Hematopoietic multipotent progenitor cell treated with erythropoietin and hydrocortisone succinate and interleukin-3 and kit ligand, for 17 days (in vitro differentiated cells): ENCODE measurements around the gene SYNC.

Experiments
- DNase-seq: peaks from one replicate; pipeline ENCODE4 v3.0.0-alpha.2; 2015; ENCODE audit warnings: low spot score

The SYNC gene

DNA sequence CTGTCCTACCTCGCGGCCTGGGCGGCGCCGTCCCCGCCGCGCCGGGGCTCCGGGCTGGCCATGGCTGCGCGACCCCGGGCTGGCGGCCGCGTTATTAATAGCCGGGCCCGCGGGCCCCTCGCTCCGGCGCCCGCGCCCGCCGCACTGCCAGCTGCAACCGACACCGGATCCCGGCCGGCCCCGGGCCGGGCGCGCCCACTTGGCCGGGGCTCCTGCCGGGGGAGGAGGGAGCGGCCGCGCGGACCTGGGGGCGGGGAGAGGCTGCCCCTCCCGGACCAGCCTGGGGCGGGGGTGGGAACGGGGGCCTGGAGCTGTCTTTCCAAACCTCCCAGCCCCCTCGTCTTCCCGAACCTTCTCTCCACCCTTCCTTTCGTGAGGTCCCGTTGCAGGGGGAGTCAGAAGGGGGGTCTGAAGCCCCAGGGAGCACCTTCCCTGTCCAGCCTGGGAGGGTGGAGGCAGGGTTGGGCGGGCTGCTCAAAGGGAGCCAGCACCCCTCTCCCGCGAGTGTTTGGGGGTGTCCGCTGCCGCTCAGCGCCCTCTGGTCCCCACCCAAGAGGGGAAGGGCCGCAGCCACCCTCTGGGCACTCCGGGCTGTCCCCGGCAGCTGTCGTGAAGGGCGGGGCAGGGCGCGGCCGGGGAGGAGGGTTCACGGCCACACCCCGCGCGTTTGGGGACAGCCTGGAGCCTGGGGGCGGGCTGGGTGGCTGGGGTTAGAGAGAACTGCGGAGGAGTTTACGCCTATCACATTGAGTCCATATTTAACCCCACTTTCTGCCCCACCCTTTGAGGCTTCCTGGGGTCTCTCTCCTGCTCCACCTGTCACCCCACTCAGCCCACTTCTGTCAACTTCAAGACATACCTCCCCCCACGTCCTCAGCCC lies at the start of gene SYNC:
SYNC (minus strand) TSS at position 172 of the 880 bp plus-strand sequence; CDS start at position 62, 110 bp downstream.
- DNase-seq = peak; percentile 65

DNA sequence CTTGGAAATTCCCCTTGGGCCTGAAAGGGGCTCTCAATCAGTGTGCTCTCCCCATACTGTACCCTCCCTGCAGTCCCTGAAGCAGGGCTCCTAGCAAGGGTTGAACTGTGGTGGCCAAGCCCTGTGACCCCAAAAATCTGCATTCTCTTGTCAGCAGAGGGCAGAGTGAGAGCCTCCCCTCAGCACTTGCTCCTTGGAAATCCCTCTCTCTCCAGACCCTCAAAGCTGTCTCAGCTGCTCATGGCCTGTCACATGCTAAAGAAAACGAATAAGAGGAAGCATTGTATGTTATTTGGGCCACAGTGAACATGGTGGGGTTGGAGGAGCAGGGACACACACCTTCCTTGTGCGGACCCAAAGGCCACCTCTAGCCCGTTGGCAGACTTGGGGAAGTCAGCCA lies 47.2 kb upstream of the SYNC start:
- DNase-seq = no peak

DNA sequence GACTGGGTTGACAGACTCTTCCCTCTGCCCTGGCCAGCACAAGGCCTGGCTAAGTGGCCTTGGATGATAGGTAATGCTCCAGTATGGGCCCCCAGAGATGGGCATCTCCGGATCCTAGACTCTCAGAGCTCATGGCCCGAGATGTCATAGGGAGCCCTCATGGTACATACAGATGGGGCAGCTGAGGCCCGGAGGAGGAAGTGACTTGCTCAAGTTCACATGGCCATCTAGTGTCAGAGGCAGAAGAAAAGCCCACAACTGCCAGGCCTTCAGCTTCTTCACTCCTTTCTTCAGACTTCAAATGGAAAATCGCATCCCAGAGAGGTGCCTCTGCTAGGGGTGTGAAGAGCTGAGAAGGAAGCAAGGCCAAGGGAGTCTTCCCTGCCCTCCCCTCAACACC lies 46.8 kb upstream of the SYNC start:
- no peak for DNase-seq

DNA sequence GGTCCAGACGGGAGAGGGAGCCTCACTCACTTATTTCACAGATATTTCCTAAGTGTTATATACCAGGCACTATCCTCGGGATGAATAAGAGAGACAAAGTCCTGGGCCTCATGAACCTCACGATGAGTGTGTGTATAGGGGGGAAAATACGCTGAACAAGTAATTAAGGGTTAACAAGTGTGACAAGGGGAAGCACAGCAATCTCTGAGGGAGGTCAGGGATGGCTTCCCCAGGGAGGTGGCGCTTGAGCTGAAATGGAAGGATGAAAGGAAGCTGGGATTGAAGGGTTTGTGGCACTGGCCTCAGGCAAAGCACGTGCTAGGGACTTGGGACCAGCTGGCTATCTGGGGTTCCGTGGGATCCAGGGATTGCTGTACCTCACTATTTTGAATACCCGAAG lies 46.4 kb upstream of the SYNC start:
- no peak for DNase-seq

DNA sequence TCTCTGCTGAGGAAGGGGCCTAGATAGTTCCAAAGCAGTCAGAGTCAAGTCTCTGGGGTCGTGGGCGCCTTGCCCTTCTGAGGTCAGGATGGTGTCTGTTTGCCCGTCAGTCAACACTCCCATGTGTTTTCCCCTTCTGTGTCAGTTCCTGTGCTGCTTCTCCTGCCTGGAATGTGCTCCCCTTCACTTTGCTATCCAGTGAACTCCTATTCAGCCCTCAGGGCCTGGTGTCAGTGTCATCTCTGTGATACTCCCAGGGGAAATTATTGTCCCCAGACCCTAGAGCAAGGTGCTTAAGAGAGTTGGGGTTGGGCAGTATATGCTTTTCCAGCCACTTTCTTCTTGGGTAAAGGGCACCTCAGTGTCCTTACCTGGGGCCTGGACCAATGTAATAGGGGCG lies 45.8 kb upstream of the SYNC start:
- no peak for DNase-seq

DNA sequence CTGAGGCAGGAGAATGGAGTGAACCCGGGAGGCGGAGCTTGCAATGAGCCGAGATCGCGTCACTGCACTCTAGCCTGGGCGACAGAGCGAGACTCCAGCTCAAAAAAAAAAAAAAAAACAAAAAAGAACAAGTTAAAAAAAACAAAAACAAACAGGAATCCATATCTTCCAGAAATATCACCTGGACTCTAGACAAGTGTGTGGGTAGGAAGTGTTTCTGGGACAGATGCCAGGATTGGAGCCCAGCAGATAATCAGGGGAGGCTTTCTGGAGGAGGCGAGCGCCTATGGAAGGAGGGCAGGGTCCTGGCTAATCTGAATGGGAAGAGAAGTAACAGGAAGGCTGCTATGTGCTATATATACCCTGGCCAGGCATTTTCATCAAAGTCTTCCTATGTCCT lies 43.6 kb upstream of the SYNC start:
- no peak for DNase-seq

DNA sequence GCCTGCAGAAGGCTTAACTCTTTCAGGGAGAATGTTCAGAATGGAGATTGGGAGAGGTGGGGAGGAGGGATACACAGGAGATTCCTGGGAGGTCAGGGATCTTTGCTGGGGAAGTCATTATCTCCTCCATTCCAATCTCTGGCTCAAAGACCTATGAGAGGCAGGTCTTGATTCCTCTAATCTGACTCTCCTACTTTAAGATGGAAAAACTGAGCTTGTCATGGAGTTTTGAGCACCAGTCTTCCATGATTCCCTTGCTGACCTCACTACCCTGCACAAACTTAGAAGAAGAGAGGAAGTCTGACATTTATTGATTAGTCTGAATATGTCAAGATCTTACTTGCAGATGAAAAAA lies 41.5 kb upstream of the SYNC start:
- no peak for DNase-seq

DNA sequence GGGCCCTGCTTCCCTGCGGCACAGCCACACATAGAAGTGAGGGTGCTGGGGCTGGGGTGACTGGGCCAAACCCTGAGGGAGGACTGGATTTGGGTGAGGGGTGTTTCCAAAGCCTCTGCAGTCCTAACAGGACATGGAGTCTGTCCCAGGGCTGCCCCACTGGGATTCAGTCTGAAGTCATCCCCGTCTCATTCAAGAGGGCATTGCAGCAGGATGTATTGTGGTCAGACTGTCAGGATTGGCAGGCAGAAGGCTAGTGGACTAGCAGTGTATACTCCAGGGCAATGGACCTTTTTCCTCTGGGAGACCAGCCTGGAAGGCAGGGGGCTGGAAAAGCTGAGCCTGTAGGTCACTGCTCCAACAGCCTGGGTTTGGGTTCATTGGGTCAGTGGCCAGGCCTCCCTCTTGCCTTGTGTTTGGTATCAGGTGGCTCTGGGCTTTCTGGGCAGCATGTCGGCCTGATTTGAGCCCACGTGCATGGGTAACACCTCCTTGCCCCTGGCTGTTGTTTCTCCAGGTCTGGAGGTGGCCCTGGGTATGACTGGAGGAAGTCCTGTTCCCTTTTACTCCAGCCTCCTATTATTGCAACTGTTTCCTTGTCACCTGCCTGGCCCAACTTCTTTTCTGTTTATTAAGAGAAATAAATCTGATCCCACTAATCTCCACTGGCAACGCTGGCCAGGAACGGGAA lies 41.0 kb upstream of the SYNC start:
- no peak for DNase-seq

DNA sequence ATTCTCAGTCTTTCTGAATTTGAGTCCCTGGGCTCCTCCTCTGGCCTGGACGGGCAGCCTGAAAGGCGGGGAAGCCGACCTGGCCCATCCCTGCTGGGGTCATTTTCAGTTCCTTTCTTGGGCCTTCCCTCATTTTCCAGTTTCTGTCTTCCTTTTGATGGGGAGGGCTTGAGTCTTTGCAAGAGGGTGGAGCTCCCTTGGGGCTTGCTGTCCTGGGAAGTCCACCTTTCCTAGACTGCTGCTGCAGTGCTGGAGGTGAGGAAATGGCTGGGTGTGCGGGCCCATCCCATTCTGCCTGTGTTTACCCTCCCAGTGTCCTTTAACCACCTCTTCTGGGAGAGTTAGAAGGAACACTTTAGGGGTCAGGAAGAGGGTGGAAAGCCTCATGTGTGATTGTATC lies 40.4 kb upstream of the SYNC start:
- no peak for DNase-seq

DNA sequence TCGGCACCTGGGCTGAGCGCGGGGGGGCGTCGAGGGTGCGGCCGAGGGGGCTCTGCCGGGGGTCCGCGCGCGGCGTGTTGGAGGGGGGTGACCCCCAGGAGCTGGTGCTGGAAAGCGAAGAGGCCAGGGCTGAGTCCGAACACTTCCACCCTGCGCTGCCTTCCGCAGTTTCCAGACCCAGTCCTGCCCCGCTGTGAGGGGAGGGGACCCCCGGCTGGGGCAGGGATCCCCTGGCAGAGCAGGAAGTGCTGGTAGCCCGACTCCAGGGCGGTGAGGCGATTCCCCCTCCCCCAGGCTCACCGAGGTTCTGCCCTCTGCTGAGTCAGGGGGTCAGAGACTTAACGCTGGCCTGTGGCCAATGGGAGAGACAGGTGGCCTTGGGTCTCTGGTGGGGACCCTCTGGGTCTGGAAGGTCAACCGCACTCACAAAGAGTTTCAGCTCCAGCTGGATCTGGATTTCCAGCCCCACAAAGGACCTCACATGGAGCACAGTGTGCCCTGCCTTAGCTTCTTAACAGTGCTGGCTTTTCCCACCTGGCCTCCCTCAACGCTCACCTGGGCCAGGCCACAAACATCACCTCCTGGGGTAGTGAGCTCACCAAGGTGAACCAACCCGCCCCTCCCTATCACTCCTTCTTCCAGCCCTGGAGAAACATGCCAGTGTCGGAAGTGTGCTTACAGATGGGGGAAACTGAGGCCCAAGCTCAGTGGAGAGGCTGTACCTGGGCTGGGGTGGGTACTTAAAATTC lies 39.8 kb upstream of the SYNC start:
- no peak for DNase-seq

DNA sequence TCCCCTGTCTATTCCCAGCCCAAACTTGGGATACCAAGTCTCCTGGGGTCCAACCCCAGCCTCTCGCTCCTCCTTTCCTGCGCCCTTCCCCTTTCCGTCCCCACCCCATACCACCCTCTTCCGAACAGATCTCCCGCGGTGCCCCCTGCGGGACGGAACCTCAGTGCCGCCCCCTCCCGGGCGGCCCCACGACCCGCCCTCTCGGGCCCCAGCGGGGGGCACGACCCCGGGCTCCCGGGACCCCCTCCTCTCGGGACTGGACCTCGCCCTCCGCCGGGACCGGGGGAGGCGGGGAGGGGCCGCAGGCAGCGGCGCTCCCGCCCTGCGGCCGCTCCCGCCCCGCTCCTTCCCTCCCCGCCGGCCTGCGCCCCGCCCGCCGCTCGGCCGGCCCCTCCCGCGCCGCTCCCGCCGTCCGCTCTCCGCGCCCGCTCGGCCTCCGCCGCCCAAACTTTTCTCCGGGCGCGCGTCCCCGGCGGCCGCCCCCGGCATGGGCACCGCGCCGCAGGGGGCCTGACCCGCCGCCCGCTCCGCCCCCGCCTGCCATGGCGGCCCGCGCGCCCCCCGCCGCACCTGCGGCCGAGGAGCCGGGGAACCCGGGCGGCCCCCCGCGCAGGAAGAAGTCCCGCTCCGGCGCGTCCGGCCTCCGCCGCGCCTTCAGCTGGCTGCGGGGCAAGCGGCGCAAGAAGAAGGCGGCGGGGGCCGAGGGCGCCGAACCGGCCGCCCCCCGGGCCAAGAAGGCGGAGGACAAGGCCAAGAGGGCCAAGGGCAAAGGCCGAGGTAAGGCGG lies 39.0 kb upstream of the SYNC start:
- DNase-seq = peak; percentile 63

DNA sequence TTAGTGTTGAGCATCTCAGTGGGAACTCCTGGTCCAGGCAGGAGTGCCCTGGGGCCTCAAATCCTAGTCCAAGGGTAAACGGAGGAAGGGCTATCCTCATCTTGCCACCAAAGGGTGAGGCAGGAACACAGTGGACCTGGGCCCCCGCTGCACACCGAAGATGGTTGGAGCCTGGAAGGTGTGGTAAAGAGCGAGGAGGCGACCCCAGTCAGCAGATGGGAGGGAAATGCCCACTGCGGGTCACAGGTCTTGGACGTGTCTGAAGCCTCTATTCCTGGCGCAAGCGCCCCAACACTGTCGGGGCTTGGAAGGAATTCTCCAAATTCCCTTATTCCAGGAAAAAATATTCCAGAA lies 38.5 kb upstream of the SYNC start:
- no peak for DNase-seq

DNA sequence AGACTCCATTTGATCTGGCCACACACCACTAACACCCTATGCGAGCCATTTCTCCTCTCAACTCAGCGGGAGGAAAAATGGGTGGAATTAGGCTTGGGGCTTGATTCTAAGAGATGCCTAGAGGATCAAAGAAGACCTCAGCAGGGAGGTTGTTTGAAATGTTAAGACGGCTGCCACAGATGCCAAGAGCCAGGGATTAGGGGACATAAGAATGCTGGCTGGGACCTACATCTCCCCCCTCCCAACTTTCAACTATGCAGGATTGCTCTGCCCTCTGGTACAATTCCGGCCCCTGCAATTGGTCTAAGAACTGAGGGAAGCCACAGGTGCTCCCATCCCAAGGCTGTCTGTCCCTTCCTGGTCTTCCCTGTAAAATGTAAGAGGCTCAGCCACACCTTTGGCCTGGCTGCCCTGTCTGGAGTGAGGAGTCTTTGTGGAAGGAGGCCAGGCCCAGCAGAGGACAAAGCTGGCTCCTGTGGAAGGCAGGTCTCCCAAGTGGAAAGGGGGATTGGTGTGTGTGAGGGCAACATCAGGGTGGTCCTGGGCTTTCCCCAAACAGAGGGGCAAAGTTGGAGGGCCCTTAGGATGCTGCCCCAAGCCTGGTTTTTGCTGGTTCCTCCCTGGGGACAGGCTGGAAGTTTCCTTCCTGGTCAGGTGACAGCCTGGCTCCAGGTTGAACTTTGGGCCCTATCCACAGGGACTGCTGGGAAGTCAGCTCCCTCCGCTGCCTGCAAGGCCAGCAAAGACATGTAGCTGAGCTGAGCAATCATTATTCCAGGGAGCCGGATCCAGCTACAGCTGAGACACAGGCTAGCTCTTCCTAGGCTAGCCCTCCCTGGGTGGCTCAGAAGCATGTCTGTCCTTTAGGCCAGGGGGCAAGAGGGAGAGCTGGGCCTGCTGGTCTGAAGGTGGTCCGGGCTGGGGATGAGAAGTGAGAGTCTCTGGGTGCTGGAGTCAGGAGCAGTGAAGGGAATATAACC lies 34.5 kb upstream of the SYNC start:
- no peak for DNase-seq

DNA sequence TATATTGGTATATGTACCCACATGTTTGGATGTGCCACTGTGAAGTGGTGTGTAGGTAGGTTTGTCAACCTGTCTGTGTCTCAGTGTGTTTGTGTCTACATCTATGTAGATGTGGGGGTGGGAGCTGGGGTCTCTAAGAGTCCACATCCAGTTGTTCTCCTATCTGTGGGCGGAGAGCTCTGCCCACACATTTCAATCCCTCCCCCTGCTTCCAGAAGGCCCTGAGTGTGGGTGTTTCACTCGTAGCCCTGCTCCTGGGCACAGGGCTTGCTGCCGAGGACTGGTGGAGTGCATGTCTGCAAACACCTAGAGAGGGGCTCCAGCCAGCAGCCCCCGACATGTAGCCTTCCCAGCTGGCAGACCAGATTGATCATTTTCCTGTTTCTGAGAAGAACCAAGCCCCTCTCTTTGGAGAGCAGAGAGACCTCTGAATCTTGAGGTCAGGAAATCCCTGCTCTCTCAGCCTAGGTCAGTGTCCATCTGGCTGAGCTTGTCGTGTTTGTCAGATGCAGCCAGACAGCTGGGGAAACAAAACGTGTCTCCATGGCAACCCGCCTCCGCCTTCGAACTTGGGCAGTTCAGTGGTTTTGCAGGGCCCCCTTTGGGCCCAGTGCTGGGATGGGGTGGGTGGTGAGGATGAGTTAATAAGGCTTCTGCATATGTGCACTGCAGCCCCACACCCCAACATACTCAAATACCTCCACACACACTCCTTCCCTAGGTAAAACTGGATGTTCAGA lies 31.2 kb upstream of the SYNC start:
- no peak for DNase-seq

DNA sequence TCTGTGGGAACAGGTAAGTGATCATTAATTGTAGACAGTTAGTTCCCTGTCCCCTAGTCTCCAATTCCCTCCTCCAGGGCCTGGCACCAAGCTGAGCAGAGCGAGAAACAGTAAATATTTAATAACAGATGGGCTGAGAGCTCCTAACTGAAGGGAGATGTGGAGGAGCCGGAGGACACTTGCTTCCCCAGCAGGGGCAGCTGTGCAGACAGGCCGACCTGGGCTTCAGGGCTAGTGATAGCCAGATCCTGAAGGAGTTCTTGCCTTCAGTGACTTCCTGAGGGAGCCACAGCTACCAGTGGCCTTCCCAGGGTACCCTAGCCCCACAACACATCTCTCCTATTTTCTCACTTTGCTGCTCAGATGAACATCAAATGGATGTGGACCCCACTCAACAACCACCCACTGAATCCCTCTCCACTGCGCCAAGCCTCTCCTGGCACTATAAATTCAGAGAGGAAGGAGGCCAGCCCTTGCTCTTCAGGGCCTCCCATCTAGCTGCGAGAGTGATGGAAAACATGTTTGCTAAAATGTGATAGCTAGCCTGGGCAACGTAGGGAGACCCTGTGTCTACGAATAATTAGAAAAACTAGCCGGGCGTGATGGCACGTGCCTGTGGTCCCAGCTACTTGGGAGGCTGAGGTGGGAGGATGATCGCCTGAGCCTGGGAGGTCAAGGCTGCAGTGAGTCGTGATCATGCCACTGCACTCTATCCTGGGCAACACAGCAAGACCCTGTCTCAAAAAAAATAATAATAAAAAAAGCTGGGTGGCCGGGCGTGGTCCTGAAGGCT lies 26.9 kb upstream of the SYNC start:
- DNase-seq = no peak

DNA sequence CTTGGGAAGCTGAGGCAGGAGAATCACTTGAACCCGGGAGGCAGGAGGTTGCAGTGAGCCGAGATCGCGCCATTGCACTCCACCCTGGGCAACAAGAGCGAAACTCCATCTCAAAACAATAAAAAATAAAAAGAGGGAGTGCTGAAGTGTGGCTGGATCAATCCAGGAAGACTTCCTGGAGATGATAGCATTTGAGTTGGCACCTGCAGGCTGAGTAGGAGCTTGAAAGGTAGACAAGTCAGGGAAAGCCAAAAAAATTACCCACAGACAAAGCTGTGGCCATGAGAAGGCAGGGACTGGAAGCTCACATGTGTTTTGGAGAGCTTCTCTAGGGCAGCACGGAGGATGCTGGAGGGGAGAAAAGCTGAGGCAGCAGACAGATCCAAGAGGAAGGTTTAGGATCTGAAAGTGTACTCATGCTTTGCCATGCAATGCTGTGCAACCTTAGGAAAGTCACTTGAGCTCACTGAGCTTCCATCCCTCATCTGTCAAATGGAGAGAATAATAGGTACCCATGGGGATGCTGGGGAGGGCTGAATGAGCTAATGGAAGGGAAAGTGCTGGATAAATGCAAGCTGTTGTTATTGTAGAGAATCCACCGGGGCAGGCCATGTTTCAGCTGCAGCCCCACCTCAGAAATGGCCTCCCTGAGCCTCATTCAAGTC lies 26.0 kb upstream of the SYNC start:
- DNase-seq = no peak

DNA sequence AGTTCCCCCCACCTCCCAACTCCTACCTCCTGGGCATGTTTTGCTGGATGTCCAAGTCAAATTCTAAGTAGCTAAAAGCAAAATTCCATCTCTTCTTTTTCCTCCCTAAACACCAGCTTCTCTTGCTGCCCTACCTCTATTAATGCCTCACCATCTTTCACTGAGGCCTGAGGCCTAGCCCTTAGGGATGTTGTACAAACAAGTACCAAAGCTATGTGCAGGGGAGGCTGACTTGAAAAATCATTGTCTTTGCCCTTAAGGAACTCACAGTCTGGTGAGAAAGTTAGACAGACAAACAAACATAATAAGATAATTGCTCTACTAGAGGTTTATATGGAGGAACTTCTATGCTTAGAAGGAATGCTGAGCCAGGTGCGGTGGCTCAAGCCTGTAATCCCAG lies 25.3 kb upstream of the SYNC start:
- DNase-seq = no peak

DNA sequence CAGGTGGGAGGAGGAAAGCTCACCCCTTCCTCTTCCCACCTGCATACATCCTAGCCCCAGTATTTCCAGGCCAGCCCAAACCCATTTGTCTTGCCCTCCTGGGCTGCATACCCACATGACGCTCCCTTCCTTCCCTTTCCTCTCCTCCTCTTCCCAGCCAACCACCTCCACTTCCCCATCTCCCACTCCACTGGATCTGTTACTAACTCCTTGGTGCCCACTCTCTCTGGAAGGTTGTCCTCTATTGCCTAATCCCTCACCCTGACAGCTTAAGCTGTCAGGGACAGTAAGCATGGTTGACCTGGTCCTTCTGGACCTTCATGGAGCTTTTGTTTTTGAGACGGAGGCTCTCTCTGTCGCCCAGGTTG lies 23.0 kb upstream of the SYNC start:
- no peak for DNase-seq
